A549 (cell line): ENCODE data around the gene B9D1. TPM values are rescaled to one million over a fixed set of nuclear protein-coding genes. Genes with fewer than 3 reads are reported as not detected.

Experiments used
- ATAC-seq, 2 experiments: fragments of 200-7000 bp in 1 of 2; fragments of >200 bp in 1 of 2; cut with Nextera tagmentation in 1 of 2; cut with Tn5 transposase in 1 of 2; 3 replicates each; pipeline versions ENCODE4 v1.8.0 to v1.9.1; 2018 to 2020; ENCODE audit warnings: mild to moderate bottlenecking in 1 of 2, moderate library complexity in 1 of 2
- CTCF ChIA-PET: fragments of 300-600 bp; sonication (Branson Sonifier 250); formaldehyde crosslinking; extraction: SDS; loops from one replicate; lab custom pipeline; 2021; ENCODE audit warnings: antibody characterized with exemption, inconsistent platforms; lab: Yijun Ruan, JAX
- POLR2A ChIA-PET: fragments of 350-600 bp; formaldehyde crosslinking; extraction: SDS; loops from one replicate; lab custom pipeline; 2021; ENCODE audit warnings: antibody characterized with exemption, inconsistent platforms; lab: Yijun Ruan, JAX
- DNase-seq, 2 experiments: peaks; one replicate each; pipeline versions ENCODE4 v3.0.0 to v3.0.0-alpha.2; 2011 to 2016; ENCODE audit warnings: low read depth in 1 of 2, low spot score in 1 of 2
- FAIRE-seq: peaks from 2 replicates; lab custom pipeline; 2011; peaks lifted over from hg19 to GRCh38; lab: Jason Lieb, UNC
- H3K27ac ChIP-seq, 2 experiments: fragments of >200 bp; sonication (Bioruptor Twin); formaldehyde crosslinking; 3 replicates each; pipeline ENCODE4 v1.5.1; 2016 to 2017
- H3K4me1 ChIP-seq: fragments of >200 bp; sonication (Bioruptor Twin); formaldehyde crosslinking; 3 replicates; pipeline ENCODE4 v1.6.1; 2016
- H3K4me2 ChIP-seq: fragments of >200 bp; sonication (Bioruptor Twin); formaldehyde crosslinking; 3 replicates; pipeline ENCODE4 v1.6.1; 2016
- H3K4me3 ChIP-seq: fragments of >200 bp; sonication (Bioruptor Twin); formaldehyde crosslinking; 3 replicates; pipeline ENCODE4 v1.5.1; 2016
- H3K9me3 ChIP-seq: fragments of >200 bp; sonication (Bioruptor Twin); formaldehyde crosslinking; 3 replicates; pipeline ENCODE4 v1.6.1; 2016
- BHLHE40 ChIP-seq: IDR thresholded peaks from 2 replicates; pipeline ENCODE4 v1.6.1; 2012; ENCODE audit warnings: low read depth, low read length, inconsistent platforms
- CBX2 ChIP-seq: fragments of 200-600 bp; sonication (generic); IDR thresholded peaks from 2 replicates; pipeline ENCODE4 v1.6.1; 2016; ENCODE audit warnings: low read depth, mild to moderate bottlenecking, borderline replicate concordance
- CHD4 ChIP-seq: fragments of 200-600 bp; sonication (generic); IDR thresholded peaks from 2 replicates; pipeline ENCODE4 v1.6.1; 2016; ENCODE audit warnings: antibody characterized with exemption, mild to moderate bottlenecking, borderline replicate concordance
- ESRRA ChIP-seq: fragments of 150-350 bp; IDR thresholded peaks from 2 replicates; pipeline ENCODE4 v1.6.1; 2014; ENCODE audit warnings: mild to moderate bottlenecking, low read length, borderline replicate concordance
- FOXS1 ChIP-seq: fragments of 250-450 bp; sonication (Bioruptor Pico); IDR thresholded peaks from 2 replicates; pipeline ENCODE4 v1.5.0; 2020; ENCODE audit warnings: mild to moderate bottlenecking, moderate library complexity
- HOXB13 ChIP-seq: fragments of 250-450 bp; sonication (Bioruptor Pico); IDR thresholded peaks from 2 replicates; pipeline ENCODE4 v1.5.0; 2020; ENCODE audit warnings: low read depth, mild to moderate bottlenecking, moderate library complexity
- HOXB5 ChIP-seq: fragments of 250-450 bp; sonication (Bioruptor Pico); IDR thresholded peaks from 2 replicates; pipeline ENCODE4 v1.5.0; 2020; ENCODE audit warnings: mild to moderate bottlenecking, moderate library complexity
- JUNB ChIP-seq: fragments of >200 bp; sonication (Bioruptor Twin); formaldehyde crosslinking; IDR thresholded peaks from 2 replicates; pipeline ENCODE4 v1.6.1; 2016
- KDM1A ChIP-seq: fragments of 200-600 bp; sonication (generic); IDR thresholded peaks from 2 replicates; pipeline ENCODE4 v1.6.1; 2016; ENCODE audit warnings: low read depth, mild to moderate bottlenecking
- KDM5A ChIP-seq: fragments of 200-600 bp; sonication (generic); IDR thresholded peaks from 2 replicates; pipeline ENCODE4 v1.6.1; 2016; ENCODE audit warnings: antibody characterized with exemption, mild to moderate bottlenecking
- MAZ ChIP-seq: fragments of 150-350 bp; IDR thresholded peaks from 2 replicates; pipeline ENCODE4 v1.6.1; 2014; ENCODE audit warnings: antibody characterized with exemption, low read depth, low read length, borderline replicate concordance
- MYC ChIP-seq: IDR thresholded peaks from 2 replicates; pipeline ENCODE4 v1.6.1; 2012; ENCODE audit warnings: mild to moderate bottlenecking, inconsistent platforms, low read length, improper control_type of control experiment, borderline replicate concordance
- NFE2L2 ChIP-seq: fragments of 150-350 bp; conservative IDR thresholded peaks from 2 replicates; pipeline ENCODE4 v1.6.1; 2014; ENCODE audit warnings: low read length
- RAD21 ChIP-seq, 2 experiments: fragments of >200 bp in 1 of 2; sonication (Bioruptor Twin) in 1 of 2; formaldehyde crosslinking in 1 of 2; IDR thresholded peaks in 1 of 2; conservative IDR thresholded peaks in 1 of 2; 2 replicates in 1 of 2; 3 replicates in 1 of 2; pipeline ENCODE4 v1.6.1; 2012 to 2018; ENCODE audit warnings: inconsistent platforms in 1 of 2
- RARB ChIP-seq: fragments of 250-450 bp; sonication (Bioruptor Pico); IDR thresholded peaks from 2 replicates; pipeline ENCODE4 v1.8.0; 2021; ENCODE audit warnings: mild to moderate bottlenecking, moderate library complexity
- RCOR1 ChIP-seq: fragments of 150-350 bp; IDR thresholded peaks from 2 replicates; pipeline ENCODE4 v1.6.1; 2014; ENCODE audit warnings: antibody characterized with exemption, low read length, low read depth
- SREBF2 ChIP-seq: fragments of 450-650 bp; IDR thresholded peaks from 2 replicates; pipeline ENCODE4 v1.6.1; 2014; ENCODE audit warnings: mild to moderate bottlenecking, moderate library complexity
- TP53 ChIP-seq: fragments of 250-450 bp; sonication (Bioruptor Pico); IDR thresholded peaks from 2 replicates; pipeline ENCODE4 v1.5.0; 2021; ENCODE audit warnings: mild to moderate bottlenecking, moderate library complexity
- ZC3H11A ChIP-seq: fragments of 450-650 bp; IDR thresholded peaks from 2 replicates; pipeline ENCODE4 v1.6.1; 2014; ENCODE audit warnings: antibody characterized with exemption, mild to moderate bottlenecking
- ZFP36 ChIP-seq: fragments of 450-650 bp; IDR thresholded peaks from 2 replicates; pipeline ENCODE4 v1.6.1; 2014; ENCODE audit warnings: borderline replicate concordance; ENCODE audit not compliant: partially characterized antibody
- ZNF302 ChIP-seq: fragments of 250-450 bp; sonication (Bioruptor Pico); IDR thresholded peaks from 2 replicates; pipeline ENCODE4 v1.9.0; 2021; ENCODE audit warnings: inconsistent platforms, mild to moderate bottlenecking, moderate library complexity
- ZSCAN20 ChIP-seq: fragments of 250-450 bp; sonication (Bioruptor Pico); IDR thresholded peaks from 2 replicates; pipeline ENCODE4 v1.8.0; 2022; ENCODE audit warnings: mild to moderate bottlenecking, moderate library complexity
- WGBS: methylation state at CpG from one replicate; pipeline ENCODE4 v1.1.6; 2017; ENCODE audit errors: missing lambda C conversion rate; 5-methylcytosine and 5-hydroxymethylcytosine counted together
- polyA plus RNA-seq, 4 experiments: library from polyadenylated mRNA; depleted of rRNA in 3 of 4; stranded (reverse); fragments of >200 nt; fragmentation: RNase III in 1 of 4; extraction: RNeasy Plus Mini Kit Qiagen cat#74134 plus additional on column Dnase treatment in 1 of 4; gene quantifications; 2 replicates in 3 of 4; 3 replicates in 1 of 4; pipeline ENCODE4 v1.2.3, GENCODE V29; 2011 to 2017
- TF ChIP-seq, protein P1 (sequence below): fragments of >200 bp; sonication (Bioruptor Twin); formaldehyde crosslinking; IDR thresholded peaks from 3 replicates; pipeline ENCODE4 v1.6.1; 2016
- TF ChIP-seq, protein P2 (sequence below): fragments of 450-650 bp; IDR thresholded peaks from 2 replicates; pipeline ENCODE4 v1.6.1; 2014; ENCODE audit warnings: antibody characterized with exemption
- TF ChIP-seq, protein P3 (sequence below): fragments of >200 bp; sonication (Bioruptor Twin); formaldehyde crosslinking; IDR thresholded peaks from 2 replicates; pipeline ENCODE4 v1.6.1; 2016
- TF ChIP-seq, protein P4 (sequence below): IDR thresholded peaks from 2 replicates; pipeline ENCODE4 v1.6.1; 2012

B9D1 gene
- polyA plus RNA-seq, 2 of the 4 experiments (the other 2 are of a cell fraction) = 48.2 to 60.6 TPM

GRCh38 chr17:19411631-19412030 lies 49.1 kb upstream of the B9D1 start:
- H3K9me3 ChIP-seq = no peaks in the 10 kb centered on the region
- FAIRE-seq (no peak), DNase-seq (no peak), ATAC-seq (no peak)
- no peak overlapping the region for H3K27ac ChIP-seq
- no peak overlapping the region for H3K4me3 ChIP-seq
- WGBS = 82% methylated on average over 9 of the region's 9 CpGs
- CTCF ChIA-PET = interaction anchor here (1.1 to 9.1 kb wide), 3 partner anchors 11 to 49 kb away, joined by 4 to 58 read pairs (median 35); partner anchors contain the start of gene B9D1
- no peak overlapping the region for H3K4me2 ChIP-seq
- H3K4me1 ChIP-seq = no peaks in the 10 kb centered on the region
- TF ChIP-seq HOXB13 (no peak), NFE2L2 (no peak), SREBF2 (no peak), ZNF302 (no peak), RCOR1 (no peak), KDM5A (no peak), RARB (CRISPR knock-in tag) (no peak), BHLHE40 (no peak), ESRRA (no peak), ZFP36 (no peak), JUNB (no peak), FOXS1 (CRISPR knock-in tag) (no peak), ZSCAN20 (CRISPR knock-in tag) (no peak), TP53 (CRISPR knock-in tag) (no peak), RAD21 (conservative IDR thresholded peaks at IDR 0.05 in 1 of 2, IDR thresholded peaks at IDR 0.05 in 1 of 2) (no peak), ZC3H11A (no peak)
- TF ChIP-seq, protein P1, sequence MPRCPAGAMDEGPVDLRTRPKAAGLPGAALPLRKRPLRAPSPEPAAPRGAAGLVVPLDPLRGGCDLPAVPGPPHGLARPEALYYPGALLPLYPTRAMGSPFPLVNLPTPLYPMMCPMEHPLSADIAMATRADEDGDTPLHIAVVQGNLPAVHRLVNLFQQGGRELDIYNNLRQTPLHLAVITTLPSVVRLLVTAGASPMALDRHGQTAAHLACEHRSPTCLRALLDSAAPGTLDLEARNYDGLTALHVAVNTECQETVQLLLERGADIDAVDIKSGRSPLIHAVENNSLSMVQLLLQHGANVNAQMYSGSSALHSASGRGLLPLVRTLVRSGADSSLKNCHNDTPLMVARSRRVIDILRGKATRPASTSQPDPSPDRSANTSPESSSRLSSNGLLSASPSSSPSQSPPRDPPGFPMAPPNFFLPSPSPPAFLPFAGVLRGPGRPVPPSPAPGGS = no peak
- TF ChIP-seq, protein P2, sequence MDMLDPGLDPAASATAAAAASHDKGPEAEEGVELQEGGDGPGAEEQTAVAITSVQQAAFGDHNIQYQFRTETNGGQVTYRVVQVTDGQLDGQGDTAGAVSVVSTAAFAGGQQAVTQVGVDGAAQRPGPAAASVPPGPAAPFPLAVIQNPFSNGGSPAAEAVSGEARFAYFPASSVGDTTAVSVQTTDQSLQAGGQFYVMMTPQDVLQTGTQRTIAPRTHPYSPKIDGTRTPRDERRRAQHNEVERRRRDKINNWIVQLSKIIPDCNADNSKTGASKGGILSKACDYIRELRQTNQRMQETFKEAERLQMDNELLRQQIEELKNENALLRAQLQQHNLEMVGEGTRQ = no peak
- TF ChIP-seq, protein P3, sequence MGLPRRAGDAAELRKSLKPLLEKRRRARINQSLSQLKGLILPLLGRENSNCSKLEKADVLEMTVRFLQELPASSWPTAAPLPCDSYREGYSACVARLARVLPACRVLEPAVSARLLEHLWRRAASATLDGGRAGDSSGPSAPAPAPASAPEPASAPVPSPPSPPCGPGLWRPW = no peak
- POLR2A ChIA-PET = interaction anchor here (0.6 kb wide), 1 partner anchor 50 kb away, joined by 3 read pairs; no protein-coding TSS in a partner anchor

- no peaks in the 10 kb centered on the region for H3K4me1 ChIP-seq
- TF ChIP-seq, protein P2 = no peak
- TF ChIP-seq, protein P1 = no peak
- TF ChIP-seq KDM1A (no peak), HOXB13 (no peak), CHD4 (no peak), BHLHE40 (no peak), CBX2 (no peak), MYC (no peak), MAZ (no peak), HOXB5 (no peak), RAD21 (conservative IDR thresholded peaks at IDR 0.05 in 1 of 2, IDR thresholded peaks at IDR 0.05 in 1 of 2) (no peak)
- TF ChIP-seq, protein P4, sequence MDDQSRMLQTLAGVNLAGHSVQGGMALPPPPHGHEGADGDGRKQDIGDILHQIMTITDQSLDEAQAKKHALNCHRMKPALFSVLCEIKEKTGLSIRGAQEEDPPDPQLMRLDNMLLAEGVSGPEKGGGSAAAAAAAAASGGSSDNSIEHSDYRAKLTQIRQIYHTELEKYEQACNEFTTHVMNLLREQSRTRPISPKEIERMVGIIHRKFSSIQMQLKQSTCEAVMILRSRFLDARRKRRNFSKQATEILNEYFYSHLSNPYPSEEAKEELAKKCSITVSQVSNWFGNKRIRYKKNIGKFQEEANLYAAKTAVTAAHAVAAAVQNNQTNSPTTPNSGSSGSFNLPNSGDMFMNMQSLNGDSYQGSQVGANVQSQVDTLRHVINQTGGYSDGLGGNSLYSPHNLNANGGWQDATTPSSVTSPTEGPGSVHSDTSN = no peak
- TF ChIP-seq, all 56 proteins: peak for 0
- ATAC-seq = peak in 1 of 2 experiments; percentile 23; a peak in 1 of 6 replicates
- no peak within 1 kb of the TSS for H3K4me3 ChIP-seq
- WGBS = 56% methylated on average over 23 of the region's 23 CpGs
- POLR2A ChIA-PET = interaction anchor here (0.6 kb wide), 1 partner anchor 50 kb away, joined by 3 read pairs; no protein-coding TSS in a partner anchor
- CTCF ChIA-PET = interaction anchor here (1.1 to 9.1 kb wide), 3 partner anchors 10 to 49 kb away, joined by 4 to 58 read pairs (median 35); partner anchors contain the start of gene B9D1
- FAIRE-seq = no peak
- H3K27ac ChIP-seq = peak within 1 kb of the TSS in 1 of 2 experiments; percentile 34; a peak in 1 of 6 replicates
- H3K4me2 ChIP-seq = no peak within 1 kb of the TSS
- DNase-seq = no peak
- no peaks in the 10 kb centered on the region for H3K9me3 ChIP-seq
These were observed 48.5 kb upstream of the B9D1 start, which contains the start of gene RNF112 for GRCh38 chr17:19410875-19411620. Gene RNF112, plus strand, starts transcription at chr17:19411232. Its CDS starts 177 bp downstream, at chr17:19411409.
